ENCODE results near the gene COL4A1.

COL4A1 gene

GRCh38 chr13:110347088-110347487 lies 40.1 kb upstream of the COL4A1 start:
- TF ChIP-seq EGR1 (IDR thresholded peaks at IDR 0.05) (no peak), TEAD4 (IDR thresholded peaks at IDR 0.05) (no peak), FOXM1 (IDR thresholded peaks at IDR 0.05; ENCODE audit: borderline replicate concordance, low read depth) (no peak), NFIC (IDR thresholded peaks at IDR 0.05) (no peak), REST (IDR thresholded peaks at IDR 0.05; ENCODE audit: low read depth) (no peak), EP300 (IDR thresholded peaks at IDR 0.05; ENCODE audit: borderline replicate concordance) (no peak), CEBPB (IDR thresholded peaks at IDR 0.05) (no peak), MAX (IDR thresholded peaks at IDR 0.05) (no peak), USF1 (IDR thresholded peaks at IDR 0.05) (no peak)

GRCh38 chr13:110346661-110347067 lies 39.7 kb upstream of the COL4A1 start:
- TF ChIP-seq TEAD4 (IDR thresholded peaks at IDR 0.05) (0 out of 2 replicates have a peak, but pooled peaks have one; percentile 12), CREB1 (IDR thresholded peaks at IDR 0.05; ENCODE audit: low read depth) (no peak), NFIC (IDR thresholded peaks at IDR 0.05) (peak; percentile 55)

GRCh38 chr13:110345701-110346100 lies 38.7 kb upstream of the COL4A1 start:
- no peak for TF ChIP-seq REST (IDR thresholded peaks at IDR 0.05; ENCODE audit: low read depth)
- no peak for TF ChIP-seq USF1 (IDR thresholded peaks at IDR 0.05)
- no peak for TF ChIP-seq EP300 (IDR thresholded peaks at IDR 0.05; ENCODE audit: borderline replicate concordance)
- TF ChIP-seq MAX (IDR thresholded peaks at IDR 0.05) = no peak
- no peak for TF ChIP-seq TCF12 (IDR thresholded peaks at IDR 0.05; ENCODE audit: low read depth)
- TF ChIP-seq FOXM1 (IDR thresholded peaks at IDR 0.05; ENCODE audit: borderline replicate concordance, low read depth) = no peak
- TF ChIP-seq EGR1 (IDR thresholded peaks at IDR 0.05) = no peak
- no peak for TF ChIP-seq CEBPB (IDR thresholded peaks at IDR 0.05)
- no peak for TF ChIP-seq RAD21 (IDR thresholded peaks at IDR 0.05; ENCODE audit: low read depth)
- no peak for TF ChIP-seq ZBTB7A (IDR thresholded peaks at IDR 0.05; ENCODE audit: low read depth)
- no peak for TF ChIP-seq TEAD4 (IDR thresholded peaks at IDR 0.05)
- TF ChIP-seq YY1 (IDR thresholded peaks at IDR 0.05; ENCODE audit: low read depth) = no peak
- no peak for TF ChIP-seq TAF1 (IDR thresholded peaks at IDR 0.05; ENCODE audit: low read depth)
- TF ChIP-seq NFIC (IDR thresholded peaks at IDR 0.05) = no peak
- no peak for TF ChIP-seq CREB1 (IDR thresholded peaks at IDR 0.05; ENCODE audit: low read depth)

GRCh38 chr13:110345266-110345665 lies 38.3 kb upstream of the COL4A1 start:
- no peak for TF ChIP-seq CEBPB (IDR thresholded peaks at IDR 0.05)
- no peak for TF ChIP-seq FOXM1 (IDR thresholded peaks at IDR 0.05; ENCODE audit: borderline replicate concordance, low read depth)
- TF ChIP-seq TCF12 (IDR thresholded peaks at IDR 0.05; ENCODE audit: low read depth) = no peak
- no peak for TF ChIP-seq EGR1 (IDR thresholded peaks at IDR 0.05)
- TF ChIP-seq REST (IDR thresholded peaks at IDR 0.05; ENCODE audit: low read depth) = no peak
- TF ChIP-seq TEAD4 (IDR thresholded peaks at IDR 0.05) = no peak
- TF ChIP-seq RAD21 (IDR thresholded peaks at IDR 0.05; ENCODE audit: low read depth) = no peak
- no peak for TF ChIP-seq MAX (IDR thresholded peaks at IDR 0.05)
- TF ChIP-seq USF1 (IDR thresholded peaks at IDR 0.05) = no peak
- no peak for TF ChIP-seq YY1 (IDR thresholded peaks at IDR 0.05; ENCODE audit: low read depth)
- TF ChIP-seq TAF1 (IDR thresholded peaks at IDR 0.05; ENCODE audit: low read depth) = no peak
- no peak for TF ChIP-seq EP300 (IDR thresholded peaks at IDR 0.05; ENCODE audit: borderline replicate concordance)
- TF ChIP-seq ZBTB7A (IDR thresholded peaks at IDR 0.05; ENCODE audit: low read depth) = no peak
- no peak for TF ChIP-seq CREB1 (IDR thresholded peaks at IDR 0.05; ENCODE audit: low read depth)
- no peak for TF ChIP-seq NFIC (IDR thresholded peaks at IDR 0.05)

All from Ishikawa (cell line).